ENCODE results near the gene ARMC12.
"Not testable (repeated sequence)": the region's sequence is repeated elsewhere in the genome, so short reads cannot be mapped to it uniquely, and the experiment has no call there.

The ARMC12 gene

GRCh38 chr6:35718911-35719381 is 17.9 kb upstream of the ARMC12 start:
- peak in 4 of 6 experiments; percentile 15 to 44 (median 32) for DNase-seq

- DNase-seq = peak in 1 of 6 experiments; percentile 30
Measured at GRCh38 chr6:35719404-35719829, 17.4 kb upstream of the ARMC12 start.

GRCh38 chr6:35719830-35720733 is 16.8 kb upstream of the ARMC12 start:
- peak in 2 of 6 experiments; percentile 25 to 36 for DNase-seq

GRCh38 chr6:35722121-35722761 is 14.6 kb upstream of the ARMC12 start:
- no peak for DNase-seq

- no peak for DNase-seq
Measured at GRCh38 chr6:35723587-35723986, 13.2 kb upstream of the ARMC12 start.

DNA sequence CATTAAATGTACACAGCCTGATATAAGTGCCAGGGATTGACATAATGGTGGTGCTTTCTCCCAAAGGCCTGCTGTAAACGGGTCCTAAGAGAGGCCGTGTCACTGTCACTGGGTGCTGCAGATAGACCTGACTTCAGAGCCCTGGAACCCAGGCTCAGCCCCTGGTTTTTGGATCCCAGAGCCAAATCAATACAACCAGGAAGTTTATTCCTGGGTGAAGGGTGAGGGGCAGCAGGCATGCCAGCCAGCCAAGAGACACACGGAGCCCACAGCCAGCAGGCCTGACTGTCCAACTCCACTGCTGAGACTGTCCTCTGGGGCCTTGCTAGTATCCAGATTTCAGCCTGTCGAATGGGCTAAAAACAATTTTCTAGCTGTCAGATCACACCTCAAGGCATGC is 12.8 kb upstream of the ARMC12 start:
- no peak for DNase-seq

GRCh38 chr6:35724471-35724870 is 12.4 kb upstream of the ARMC12 start:
- DNase-seq = no peak

DNA sequence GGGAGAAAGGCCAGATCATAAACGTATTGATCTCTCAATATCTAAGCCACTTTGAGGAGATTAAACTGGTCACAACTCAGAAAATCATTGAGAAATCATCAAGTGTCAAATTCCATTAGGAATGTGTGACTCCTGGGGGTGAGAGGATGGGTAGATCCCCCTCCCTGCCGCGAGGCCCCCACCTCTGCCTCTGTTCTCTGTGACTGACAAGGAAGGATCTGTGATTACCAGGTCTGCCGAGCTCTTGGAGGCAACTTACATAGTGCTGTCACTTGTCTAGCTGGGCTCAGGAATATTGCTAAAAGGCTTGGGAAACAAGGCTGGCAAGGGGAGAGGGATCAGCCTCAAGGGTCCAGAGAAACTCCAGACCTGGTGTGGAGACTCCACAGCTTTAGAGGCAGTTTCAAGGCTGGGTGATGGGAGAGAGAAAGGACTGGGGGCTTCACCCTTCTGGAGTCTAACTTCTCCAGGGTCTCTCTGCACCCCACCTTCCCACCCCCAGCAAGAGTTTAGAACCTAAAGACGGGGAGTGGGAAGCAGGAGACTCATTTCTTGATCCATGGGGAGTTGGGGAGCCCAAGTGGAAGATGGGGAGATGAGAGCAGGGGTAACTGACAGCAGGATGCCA is 11.6 kb upstream of the ARMC12 start:
- DNase-seq = no peak

- peak in 2 of 6 experiments; percentile 15 to 16 for DNase-seq
Measured at GRCh38 chr6:35725721-35726438, 11.0 kb upstream of the ARMC12 start.

- no peak for DNase-seq
Measured at GRCh38 chr6:35727231-35727934, 9.4 kb upstream of the ARMC12 start.

DNA sequence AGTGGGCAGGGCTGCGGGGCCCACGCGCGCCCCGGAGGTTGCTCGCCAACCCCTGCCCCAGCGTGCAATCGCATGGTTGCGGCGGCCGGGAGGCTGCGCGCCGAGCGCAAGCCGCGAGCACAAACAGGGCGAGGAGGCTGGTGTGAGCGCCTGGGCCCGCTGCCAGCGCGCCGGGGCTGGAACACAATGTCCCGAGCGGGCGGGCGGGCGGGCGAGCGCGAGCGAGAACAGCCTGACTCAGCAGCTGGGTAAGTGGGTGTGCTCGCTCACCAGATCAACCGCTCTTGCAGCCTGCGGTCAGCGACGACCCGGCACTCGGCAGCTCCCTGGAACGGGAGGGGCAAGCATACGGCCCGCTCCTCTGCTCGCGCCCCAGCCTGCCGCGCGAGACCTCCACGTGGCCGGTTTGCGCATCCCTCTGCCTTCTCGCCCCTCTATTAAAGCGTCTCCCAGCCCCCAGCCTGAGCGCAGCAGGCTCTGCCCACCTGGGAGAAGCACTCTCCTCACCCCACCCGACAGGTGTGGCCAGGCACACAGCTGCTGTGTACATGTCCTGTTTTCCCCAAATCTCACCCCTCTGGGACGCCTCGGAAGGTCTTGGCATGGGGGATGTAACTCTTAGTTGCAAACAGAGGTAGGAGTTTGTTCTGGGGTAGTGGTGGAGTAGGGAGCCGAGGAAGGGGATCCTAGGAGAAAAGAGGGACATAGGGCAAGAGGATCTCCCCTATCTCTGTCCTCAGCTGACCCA is 8.7 kb upstream of the ARMC12 start:
- peak; percentile 73 to 92 (median 80) for DNase-seq

DNA sequence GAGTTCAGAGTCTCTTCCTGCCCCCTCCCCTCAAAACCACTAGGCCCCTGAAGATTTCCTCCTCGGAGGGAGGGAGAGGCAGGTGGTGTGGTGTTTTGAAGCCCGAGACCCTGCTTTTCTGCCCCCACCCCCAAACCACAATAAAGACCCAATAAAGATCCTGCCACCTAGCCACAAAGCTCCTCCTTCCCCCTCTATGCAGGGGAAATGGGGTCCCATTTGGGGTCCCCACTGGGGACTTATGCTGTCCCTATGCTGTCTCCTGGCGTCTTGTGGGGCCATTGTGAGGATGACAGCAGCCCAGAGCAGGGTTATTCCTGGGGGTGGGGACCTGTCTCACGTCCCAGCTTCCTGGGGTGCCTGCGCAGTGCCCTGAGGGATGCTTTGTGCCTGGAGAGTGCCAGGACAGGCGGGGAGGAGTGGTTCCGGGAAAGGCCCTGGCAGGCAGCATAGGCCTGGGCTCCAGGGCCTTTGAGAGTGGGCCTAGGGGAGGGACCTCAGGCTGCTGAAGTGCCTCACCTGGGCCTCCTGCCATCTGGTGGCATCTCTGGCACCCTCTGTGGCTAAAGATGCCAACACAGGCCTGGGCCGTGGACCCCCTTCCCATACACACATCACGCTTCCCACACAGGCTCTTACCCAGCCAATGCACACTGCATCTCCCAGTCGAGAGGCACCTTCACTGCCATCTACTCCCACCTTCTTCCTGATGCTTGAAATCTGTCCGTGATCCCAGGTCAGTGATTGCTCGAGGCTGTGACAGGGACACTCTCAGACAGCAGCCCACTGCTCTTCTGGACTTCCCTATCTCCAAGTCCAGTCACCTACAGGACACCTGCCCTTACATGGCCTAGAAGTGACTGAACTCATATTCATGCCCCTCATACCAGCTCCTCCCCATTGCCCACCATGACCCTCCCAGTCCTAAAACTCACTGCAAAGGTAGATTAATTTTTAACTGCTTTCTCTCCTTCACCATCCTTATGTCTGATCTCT is 7.9 kb upstream of the ARMC12 start:
- peak in 5 of 6 experiments; percentile 20 to 65 (median 50) for DNase-seq

- no peak for DNase-seq
Measured at GRCh38 chr6:35729722-35730121, 7.1 kb upstream of the ARMC12 start.

DNA sequence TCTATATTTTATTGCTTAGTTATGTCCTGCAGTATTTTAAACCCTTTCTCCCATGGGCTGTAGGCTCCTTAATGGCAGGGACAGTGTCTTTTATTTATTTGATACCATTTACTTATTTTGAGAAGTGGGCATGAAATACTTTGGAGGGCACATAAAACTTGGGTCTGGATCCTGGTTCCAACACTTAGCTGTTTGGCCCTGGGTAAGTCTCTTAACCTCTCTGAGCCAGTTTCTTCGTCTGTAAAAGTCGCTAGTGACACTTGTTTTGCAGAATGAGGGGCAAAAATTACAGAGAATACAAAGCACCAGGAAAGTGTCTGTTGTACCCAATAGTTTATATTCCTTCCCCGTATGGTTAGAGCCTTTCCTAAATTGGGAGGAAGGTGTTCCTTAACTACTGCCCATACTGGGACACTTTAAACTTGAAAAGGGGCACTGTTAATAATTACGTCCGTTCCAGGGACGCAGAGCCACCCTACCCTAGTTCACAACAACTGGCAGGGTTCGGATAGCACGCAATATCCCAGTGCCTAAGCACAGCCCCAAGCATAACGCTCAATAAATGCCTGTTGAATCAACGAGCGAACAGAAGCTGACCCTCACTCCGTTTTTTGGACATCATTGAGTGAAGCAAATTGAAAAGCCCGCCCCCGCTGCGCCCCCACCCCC is 6.0 kb upstream of the ARMC12 start:
- no peak for DNase-seq

- peak; percentile 88 to 99 (median 92) for DNase-seq
Measured at GRCh38 chr6:35731414-35731735, 5.5 kb upstream of the ARMC12 start.

DNA sequence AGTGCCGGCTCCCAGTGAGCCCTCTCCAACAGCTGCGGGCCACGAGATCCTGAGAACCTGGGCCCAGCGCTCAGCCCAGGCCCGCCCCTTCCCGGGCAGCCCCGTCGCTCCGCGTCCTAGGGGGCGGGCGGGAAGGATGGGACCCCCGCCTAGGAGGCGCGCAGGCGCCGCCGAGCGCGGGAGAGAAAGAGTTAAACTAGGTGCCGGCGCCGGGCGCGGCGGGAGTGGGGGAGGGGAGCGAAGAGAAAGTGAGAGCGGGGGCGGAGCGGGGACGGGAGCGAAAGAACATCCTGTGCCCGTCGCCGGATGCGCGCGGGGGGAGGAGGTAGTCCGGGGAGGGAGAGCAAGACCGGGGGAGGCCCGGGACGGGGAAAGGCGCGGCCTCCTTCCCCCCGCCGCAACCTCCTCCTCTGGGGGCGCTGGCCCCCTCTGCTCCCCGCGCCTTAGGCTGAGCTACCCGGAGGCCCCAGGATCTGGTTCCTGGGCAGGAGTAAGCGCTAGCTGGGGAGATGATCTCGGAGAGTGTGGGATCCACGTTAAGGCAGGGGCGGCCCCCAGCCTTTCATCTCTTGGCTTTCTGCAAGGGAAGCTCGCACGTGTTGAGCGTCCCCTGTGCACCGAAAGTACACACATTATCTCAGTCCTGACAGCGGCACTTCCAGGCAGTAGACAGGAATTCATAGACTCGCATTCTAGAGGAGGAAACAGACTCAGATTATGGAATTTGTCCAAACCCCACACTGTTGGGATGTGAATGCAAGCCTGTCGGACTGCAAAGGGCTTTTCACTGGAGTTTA is 4.9 kb upstream of the ARMC12 start:
- peak; percentile 86 to 98 (median 91) for DNase-seq

DNA sequence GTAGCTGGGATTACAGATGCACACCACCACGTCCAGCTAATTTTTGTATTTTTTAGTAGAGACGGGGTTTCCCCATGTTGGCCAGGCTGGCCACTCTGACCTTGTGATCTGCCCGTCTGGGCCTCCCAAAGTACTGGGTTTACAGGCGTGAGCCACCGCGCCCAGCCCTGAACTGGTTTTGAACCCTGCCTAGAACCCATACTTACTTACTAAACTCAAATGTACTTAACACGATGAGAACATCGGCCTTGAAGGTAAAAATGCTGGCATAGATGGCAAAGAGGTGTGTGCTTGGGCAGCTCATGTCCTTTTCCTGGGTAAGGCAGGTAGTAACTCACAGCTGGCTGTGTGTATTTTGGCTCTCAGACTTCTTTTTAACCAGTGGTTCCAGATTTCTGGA is 3.2 kb upstream of the ARMC12 start:
- no peak for DNase-seq

DNA sequence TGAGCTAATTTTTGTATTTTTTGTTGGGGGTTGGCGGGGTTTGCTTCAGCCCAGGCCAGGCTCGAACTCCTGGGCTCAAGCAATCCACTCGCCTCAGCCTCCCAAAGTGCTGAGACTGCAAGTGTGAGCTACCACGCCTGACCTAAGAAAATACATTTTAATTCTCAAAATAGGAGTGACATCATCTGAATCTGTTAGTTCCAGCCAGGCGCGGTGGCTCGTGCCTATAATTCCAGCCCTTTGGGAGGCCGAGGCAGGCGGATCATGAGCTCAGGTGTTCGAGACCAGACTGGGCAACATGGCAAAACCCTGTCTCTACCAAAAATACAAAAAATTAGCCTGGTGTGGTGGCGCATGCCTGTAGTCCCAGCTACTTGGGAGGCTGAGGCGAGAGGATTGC is 2.5 kb upstream of the ARMC12 start:
- DNase-seq = not testable (repeated sequence)

- DNase-seq = no peak
Measured at GRCh38 chr6:35735452-35735851, 1.4 kb upstream of the ARMC12 start.
